HG02798 (cell line): ENCODE measurements around the gene HYLS1.
"Not testable (repeated sequence)": the region's sequence is repeated elsewhere in the genome, so short reads cannot be mapped to it uniquely, and the experiment has no call there.

ENCODE experiments used
- ATAC-seq: cut with Tn5 transposase; IDR thresholded peaks from one replicate; pipeline ENCODE4 v1.9.1; 2021; ENCODE audit warnings: mild to moderate bottlenecking; ENCODE audit not compliant: unreplicated experiment, poor library complexity

Gene HYLS1, protein sequence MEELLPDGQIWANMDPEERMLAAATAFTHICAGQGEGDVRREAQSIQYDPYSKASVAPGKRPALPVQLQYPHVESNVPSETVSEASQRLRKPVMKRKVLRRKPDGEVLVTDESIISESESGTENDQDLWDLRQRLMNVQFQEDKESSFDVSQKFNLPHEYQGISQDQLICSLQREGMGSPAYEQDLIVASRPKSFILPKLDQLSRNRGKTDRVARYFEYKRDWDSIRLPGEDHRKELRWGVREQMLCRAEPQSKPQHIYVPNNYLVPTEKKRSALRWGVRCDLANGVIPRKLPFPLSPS

DNA sequence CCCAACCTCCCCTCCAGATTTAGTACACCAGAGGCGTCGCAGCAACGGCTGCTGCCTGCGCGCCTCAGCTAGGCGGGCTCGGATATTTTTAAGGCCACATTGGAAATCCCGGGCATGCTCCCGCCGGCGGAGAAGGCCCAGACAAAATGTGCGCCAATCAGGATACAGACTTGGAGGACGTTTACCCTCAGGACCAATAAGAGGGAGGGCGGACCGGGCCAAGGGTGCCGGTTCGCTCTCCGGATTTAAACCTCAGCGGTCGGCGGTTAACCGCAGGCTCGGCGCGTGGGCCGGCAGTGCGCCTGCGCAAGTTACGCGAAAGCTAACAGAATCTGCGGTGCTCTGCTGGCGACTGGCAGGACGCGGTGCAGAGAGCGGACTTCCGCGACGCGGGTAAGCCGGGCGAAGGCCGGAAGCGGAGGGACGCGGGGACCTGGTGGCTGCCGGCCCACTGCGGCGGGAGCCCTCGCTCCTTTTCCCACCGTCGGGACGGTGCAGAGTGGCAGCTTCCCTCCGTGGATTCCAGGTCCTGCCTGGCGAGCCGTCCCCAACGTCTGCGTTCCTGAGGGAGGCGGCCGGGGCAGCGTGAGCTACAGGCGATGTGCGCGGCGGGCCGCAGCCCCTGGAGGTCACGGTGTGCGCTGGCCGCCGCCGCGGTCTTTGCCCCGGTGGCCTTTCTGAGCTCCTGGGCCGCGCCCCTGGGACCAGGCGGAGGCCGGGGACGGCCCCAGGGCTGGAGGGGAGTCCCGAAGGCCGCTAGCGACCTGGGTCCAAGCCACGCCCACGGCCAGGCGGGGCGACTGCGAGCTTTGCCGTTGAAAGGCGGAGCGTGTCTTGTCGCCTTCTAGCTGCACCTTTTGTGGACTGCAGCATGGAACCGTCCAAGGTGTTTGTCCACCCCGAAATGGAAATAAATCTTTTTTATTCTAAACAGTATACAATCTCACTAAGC is at the start of gene HYLS1:
Gene HYLS1, plus strand, starts transcription at position 296 of the 952 bp plus-strand sequence. CDS start 11,701 bp downstream, outside the sequence.
- peak; percentile 88 for ATAC-seq

DNA sequence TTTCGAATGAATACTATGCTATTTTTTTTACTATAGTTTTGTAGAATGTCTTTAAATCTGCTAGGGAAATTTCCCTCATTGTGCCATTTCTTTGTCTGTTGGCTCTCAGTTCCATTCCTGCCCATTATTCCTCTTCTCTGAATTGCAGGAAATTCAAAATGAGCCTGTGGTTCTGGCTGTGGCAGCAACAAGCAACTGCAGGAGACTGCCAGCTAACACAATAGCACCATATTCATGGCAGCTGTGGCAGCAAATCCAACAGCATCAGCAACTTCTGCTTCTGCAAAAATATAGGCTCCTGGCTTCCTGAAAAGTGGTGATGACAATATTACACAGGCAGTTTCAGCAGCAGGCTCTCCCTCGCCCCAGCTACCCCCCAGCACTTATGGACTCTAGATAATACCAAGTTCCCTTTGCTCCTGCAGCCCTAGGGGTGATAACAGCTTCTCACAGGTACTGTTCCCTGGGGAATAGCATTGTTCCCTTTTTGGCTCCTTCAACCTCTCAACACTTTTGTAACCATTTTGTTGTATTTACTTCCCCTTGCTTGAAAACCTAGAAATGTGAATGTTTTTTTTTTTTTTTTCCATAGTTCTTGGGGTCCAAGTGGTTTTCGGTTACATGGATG is 45.0 kb upstream of the HYLS1 start:
- ATAC-seq, result no peak

DNA sequence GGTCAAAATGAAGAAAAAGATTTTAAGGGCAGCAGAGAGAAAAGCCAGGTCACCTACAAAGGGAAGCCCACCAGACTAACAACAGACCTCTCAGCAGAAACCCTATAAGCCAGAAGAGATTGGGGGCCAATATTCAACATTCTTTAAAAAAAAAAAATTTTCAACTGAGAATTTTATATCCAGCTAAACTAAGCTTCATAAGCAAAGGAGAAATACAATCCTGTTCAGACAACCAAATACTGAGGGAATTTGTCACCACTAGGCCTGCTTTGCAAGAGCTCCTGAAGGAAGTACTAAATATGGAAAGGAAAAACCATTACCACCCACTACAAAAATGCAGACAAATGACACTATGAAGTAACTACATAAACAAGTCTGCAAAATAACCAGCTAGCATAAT is 41.3 kb upstream of the HYLS1 start:
- no peak for ATAC-seq

DNA sequence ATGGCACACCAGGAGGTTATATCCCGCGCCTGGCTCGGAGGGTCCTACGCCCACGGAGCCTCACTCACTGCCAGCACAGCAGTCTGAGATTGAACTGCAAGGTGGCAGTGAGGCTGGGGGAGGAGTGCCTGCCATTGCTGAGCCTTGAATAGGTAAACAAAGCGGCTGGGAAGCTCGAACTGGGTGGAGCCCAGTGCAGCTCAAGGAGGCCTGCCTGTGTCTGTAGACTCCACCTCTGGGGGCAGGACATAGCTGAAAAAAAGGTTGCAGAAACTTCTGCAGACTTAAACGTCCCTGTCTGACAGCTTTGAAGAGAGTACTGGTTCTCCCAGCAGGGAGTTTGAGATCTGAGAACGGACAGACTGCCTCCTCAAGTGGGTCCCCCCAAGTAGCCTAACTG is 29.8 kb upstream of the HYLS1 start:
- ATAC-seq, result not testable (repeated sequence)

DNA sequence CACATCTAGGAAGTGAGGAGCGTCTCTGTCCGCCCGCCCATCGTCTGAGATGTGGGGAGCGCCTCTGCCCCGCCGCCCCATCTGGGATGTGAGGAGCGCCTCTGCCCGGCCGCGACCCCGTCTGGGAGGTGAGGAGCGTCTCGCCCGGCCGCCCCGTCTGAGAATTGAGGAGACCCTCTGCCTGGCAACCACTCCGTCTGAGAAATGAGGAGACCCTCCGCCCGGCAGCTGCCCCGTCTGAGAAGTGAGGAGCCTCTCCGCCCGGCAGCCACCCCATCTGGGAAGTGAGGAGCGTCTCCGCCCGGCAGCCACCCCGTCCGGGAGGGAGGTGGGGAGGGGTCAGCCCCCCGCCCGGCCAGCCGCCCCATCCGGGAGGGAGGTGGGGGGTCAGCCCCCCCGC is 24.7 kb upstream of the HYLS1 start:
- ATAC-seq, result not testable (repeated sequence)

DNA sequence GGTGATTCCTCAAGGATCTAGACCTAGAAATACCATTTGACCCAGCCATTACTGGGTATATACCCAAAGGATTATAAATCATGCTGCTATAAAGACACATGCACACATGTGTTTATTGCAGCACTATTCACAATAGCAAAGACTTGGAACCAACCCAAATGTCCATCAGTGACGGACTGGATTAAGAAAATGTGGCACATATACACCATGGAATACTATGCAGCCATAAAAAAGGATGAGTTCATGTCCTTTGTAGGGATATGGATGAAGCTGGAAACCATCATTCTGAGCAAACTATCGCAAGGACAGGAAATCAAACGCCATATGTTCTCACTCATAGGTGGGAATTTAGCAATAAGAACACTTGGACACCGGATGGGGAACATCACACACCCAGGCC is 22.1 kb upstream of the HYLS1 start:
- ATAC-seq, result not testable (repeated sequence)

DNA sequence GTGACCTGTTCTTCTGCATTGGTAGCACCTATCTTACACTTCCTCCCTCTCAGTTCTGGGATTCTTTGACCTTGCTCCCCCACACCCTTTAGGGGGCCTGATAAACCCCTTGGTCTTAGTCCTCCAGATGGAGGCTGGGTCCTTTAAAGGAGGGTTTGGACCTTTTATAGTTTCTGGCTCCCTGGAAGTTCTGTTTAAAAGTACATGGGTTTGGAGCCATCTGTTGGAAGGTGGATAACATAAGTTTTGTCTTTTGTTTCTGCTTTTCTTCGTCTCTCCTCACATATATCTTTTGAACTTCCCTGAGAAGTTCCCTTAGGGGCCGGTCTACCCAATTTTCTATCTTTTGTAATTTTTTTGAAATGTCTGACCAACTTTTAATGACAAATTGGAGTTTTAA is 17.9 kb upstream of the HYLS1 start:
- no peak for ATAC-seq

DNA sequence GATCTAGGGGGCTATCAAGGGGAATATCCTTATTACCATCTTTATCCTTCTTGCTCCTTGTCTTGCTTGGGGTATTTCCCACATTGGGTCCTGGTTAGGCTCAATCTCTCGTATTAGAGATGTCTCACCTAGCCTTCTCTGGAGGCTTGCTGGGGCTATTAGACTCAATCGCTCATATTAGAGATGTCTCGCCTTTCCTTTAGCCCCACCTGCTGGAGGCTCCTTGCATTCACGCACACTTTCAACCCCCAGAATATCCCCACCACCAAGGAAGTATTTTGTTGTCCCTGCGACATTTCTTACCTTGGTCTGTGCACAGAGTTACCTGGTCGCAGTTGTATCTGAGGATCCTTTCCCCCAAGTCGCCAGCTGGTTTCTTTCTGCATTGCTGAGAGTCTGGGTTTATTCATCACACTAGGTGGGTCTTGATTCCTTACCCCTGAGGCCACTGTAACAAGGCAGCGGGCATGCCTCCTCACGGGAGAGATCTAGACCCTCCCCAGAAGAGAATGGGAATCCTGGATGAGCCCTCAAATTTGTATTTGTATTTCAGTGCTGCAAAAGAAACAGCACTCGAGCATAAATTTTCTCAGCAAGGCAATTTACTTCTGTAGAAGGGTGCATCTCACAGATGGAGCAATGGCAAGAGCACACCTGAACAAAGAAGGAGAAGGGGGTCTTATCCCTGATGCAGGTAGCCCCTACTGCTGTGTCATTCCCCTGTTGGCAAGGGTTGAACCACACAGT is 15.9 kb upstream of the HYLS1 start:
- no peak for ATAC-seq

DNA sequence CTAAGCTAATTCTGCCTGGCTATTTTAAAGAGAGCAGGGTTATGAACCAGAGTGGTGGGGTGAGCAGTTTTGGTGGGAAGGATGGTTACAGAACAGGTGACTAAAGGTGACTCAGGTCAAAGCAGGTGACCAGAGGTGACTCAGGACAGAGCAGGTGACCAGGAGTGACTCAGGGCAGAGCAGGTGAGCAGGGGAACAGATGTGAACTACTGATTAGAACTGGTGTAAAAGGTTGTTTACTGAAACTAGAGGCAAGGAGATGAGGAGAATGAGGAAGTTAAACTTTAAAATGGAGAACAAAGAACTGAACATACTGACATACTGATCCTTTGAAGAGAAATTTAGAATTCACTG is 15.4 kb upstream of the HYLS1 start:
- ATAC-seq, result no peak

DNA sequence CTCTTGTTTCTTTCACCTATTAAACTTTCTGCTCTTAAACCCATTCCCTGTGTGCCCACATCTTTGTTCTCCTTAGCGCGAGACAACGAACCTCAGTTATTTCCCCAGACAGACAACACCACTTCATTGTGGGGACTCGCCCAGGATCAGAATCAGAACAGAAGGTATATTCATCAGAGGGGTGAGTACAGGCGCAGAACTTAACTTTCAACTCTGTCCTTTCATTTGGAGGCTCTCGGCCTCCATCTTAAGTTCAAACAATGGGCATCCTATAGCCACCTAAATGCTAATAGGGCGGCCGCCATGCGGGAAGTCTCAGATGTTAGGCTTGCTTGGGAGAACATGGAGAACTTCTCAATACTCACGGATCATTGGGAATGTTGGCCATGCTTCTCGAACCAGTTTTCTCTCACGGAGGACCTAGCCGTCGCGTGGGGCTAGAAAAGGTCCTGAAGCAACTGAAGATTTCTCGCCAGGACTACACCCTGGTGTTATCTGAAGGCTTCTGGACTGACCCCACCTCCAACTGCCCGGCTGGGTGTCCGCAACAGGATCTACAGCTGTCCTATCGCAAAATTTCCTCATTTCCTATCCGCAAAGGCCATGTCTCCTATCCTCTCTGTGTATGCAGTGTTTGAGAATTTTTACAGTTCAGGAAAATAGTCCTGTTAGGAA is 13.4 kb upstream of the HYLS1 start:
- ATAC-seq, result no peak

DNA sequence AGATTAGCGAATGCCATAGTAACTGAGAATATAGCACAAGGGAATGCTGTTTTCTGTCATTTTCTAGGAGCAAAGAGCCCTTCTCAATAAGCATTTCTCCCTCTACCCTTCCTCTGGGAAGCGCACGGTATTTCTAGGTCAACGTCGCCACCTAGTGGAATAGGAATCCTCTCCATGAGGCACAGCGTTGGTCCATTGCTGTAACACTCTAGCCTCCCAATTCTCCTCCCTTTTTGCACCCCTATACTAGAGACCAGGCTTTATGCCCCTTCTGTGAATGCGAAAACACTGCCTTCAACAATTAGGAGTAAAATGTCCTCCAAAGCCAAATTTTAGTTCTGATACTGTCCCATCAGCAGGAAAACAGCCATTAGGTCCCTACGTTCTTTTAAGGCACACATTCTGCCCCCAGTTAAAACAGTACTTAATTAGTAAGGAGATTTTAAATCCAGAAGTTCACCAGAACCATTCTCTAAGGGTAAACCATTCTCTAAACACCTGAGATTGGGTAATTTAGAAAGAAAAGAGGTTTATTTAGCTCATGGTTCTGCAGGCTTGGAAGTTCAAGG is 12.8 kb upstream of the HYLS1 start:
- peak; percentile 85 for ATAC-seq

DNA sequence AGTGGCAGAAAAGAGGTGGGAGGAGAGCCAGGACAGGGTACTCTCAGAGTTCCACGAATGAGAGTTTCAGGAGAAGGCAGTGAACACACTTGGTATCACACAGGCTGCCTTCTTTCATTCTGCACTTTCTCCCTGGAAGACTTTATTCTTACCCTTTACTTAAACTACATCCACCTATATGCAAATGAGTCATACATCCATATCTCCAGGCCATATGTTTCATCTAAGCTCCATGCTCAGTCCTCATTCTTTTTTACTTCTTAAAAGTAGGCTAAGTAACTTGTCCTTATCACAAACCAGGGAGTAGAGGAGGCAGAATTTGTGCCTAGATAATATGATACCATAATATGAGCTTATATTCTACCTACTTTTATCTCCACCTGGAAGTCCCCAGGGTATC is 6.2 kb upstream of the HYLS1 start:
- ATAC-seq, result no peak

DNA sequence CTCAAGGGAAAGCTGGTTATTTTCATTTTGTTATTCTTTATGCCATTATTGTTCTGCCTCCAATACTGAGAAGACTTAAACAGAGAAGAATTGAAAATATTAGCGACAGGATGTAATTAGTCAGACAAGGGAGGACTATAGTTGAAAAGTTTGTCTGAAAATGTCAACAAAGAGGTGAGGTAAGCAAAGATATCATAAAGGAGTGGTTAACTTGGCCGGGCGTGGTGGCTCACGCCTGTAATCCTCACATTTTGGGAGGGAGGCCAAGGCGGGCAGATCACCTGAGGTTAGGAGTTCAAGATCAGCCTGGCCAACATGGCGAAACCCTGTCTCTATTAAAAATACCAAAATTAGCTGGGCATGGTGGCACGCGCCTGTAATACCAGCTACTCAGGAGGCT is 4.1 kb upstream of the HYLS1 start:
- no peak for ATAC-seq

DNA sequence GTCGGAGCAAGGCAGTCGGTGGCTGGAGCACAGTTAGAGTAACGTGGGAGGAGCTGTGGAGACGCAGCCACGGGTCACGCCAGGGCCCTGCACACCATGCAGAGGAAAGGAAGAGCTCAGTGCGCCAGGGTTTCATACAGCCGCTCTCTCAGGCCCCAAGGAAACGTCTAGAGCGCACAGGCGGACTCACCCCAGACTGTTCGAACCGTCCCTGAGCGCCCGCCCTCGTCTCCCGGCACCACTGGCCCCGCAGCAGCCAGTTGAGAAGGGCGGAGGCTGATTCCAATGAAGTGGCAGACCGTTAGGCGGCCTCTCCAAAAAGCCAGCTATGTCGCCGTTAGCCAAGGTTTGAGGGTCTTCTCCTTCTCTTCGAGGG is 483 bp upstream of the HYLS1 start:
- ATAC-seq, result peak; percentile 37

DNA sequence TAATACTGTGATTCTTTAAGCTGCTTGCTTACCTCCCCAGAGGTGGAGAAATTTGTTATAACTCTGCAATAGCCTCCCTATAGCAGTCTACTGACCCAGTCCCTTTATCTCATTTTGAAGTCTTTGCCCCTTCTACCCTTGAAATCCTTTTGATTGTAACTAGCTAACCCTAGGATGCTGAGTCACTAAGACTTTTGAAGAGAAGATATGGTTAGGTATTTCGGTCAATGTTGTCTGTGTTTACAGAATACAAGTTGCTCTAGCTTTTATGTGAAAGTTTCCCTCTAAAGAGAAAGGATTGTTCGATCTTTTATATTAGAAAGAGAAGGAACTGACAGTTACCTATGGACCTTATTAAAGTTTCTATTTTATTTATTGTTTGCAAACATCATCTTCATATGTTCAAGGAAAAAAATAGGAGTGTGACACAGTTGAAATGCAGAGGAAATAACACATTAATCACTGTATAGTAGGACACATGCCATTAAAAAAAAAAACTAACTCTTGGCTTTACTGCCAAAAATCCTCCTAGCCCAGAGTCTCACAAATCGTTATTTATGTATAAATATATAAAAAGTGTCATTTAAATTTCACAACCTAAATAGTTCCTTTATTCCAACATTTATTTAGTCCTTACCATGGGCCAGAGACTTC is 3.1 kb downstream of the HYLS1 start:
- no peak for ATAC-seq

DNA sequence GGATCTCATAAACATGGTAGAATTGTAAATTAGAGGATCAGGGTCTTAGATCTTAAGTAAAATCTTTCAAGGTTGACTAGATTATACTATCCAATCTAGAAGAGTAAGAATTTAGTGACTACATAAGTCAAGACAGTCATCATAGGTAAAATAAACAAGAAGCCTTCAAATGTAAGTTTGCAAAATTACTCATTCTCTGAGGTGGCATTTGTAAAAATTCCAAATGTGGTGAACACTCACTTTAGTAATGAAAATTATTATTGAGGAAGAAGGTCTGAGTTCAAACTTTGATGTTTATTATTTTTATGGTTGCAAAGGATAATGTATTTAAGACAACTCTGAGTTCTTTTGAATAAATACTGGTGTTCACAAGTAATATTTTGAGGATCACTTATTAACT is 4.6 kb downstream of the HYLS1 start:
- ATAC-seq, result no peak

DNA sequence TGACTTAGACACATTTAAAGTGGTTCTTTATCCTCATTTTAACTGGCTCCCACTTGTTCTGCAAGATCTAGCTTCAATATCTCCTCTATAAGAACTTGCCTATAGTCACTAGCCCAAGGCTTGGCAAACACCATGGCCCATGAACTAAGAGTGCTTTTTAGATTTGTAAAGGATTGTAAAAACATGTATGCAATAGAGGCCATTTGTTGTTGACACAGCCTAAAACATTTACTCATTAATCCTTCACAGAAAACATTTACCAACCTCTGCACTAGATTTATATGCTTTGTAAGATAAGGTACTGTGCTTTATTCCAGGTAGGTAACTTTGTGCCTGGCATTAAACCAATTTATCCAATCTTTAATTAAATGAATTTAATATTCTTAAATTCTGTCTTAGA is 5.5 kb downstream of the HYLS1 start:
- no peak for ATAC-seq

DNA sequence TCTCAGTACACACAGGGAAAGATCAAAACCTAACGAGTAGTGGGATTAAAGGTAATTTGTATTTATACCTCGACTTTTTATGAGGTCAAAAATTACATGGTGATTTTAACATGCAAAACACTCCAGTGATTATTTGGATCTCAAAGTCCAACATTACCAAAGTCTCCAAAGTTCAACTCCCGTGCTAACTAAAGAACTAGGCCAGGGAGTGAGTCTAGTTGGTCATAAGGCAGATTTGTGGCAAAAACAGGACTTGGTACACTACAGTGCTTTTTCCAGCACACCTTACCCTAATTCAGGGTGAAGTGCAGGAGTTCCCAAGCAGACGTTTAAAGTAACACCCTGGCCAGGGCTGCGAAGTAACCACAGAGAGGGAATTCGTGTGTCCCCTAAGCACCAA is 14.4 kb downstream of the HYLS1 start:
- no peak for ATAC-seq

DNA sequence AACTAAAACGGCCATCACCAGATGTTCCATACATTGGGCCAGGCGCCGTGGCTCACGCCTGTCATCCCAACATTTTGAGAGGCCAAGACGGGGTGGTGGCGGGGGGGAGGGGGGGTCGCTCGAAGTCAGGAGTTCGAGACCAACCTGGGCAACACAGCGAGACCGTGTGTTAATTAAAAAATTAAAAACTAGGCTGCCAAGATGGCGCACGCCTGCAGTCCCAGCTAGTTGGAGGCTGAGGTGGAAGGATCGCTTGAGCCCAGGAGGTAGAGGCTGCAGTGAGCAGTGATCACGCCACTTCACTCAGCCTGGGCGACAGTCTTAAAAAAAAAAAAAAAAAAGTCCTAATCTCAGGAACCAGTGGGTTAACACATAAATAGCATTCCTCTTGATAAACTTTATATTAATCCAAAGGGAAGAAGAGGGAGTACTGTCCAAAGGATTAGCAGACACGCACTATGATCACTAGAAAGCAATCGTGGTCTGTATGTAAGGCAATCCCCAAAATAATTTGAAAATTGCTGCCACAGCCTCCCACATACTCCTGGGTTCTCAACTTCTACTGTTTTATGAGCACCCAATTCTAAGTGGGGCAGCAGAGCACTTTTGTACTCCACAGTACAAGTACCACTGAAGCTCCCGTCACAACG is 14.9 kb downstream of the HYLS1 start:
- ATAC-seq, result no peak
